Measurements from ENCODE around the gene RPAP3.

RPAP3 gene

GRCh38 chr12:47744778-47745436 lies 39.1 kb upstream of the RPAP3 start:
- no peak for TF ChIP-seq CTCF (IDR thresholded peaks at IDR 0.05; ENCODE audit: unreplicated experiment in 3 of 3)
- Mint-ChIP-seq H3K4me1 (peaks cover 28% of the 10 kb centered on the region), H3K4me3 (no peak overlapping the region), H3K27me3 (ENCODE audit: low read depth) (peaks cover 15% of the 10 kb centered on the region), H3K36me3 (ENCODE audit: low read depth) (peaks cover 14% of the 10 kb centered on the region), H3K27ac (peak overlapping the region in 2 of 3 experiments; percentile 19 to 76), H3K9me3 (no peaks in the 10 kb centered on the region)

GRCh38 chr12:47744005-47744651 lies 38.3 kb upstream of the RPAP3 start:
- no peaks in the 10 kb centered on the region for H3K9me3 Mint-ChIP-seq
- peak overlapping the region in 1 of 3 experiments; percentile 33 for H3K27ac Mint-ChIP-seq
- peaks cover 15% of the 10 kb centered on the region for H3K27me3 Mint-ChIP-seq (ENCODE audit: low read depth)
- H3K4me1 Mint-ChIP-seq: peaks cover 32% of the 10 kb centered on the region
- peaks cover 11% of the 10 kb centered on the region for H3K36me3 Mint-ChIP-seq (ENCODE audit: low read depth)
- H3K4me3 Mint-ChIP-seq: no peak overlapping the region
- TF ChIP-seq CTCF (IDR thresholded peaks at IDR 0.05; ENCODE audit: unreplicated experiment in 3 of 3): peak; percentile 49 to 61 (median 51)

DNA sequence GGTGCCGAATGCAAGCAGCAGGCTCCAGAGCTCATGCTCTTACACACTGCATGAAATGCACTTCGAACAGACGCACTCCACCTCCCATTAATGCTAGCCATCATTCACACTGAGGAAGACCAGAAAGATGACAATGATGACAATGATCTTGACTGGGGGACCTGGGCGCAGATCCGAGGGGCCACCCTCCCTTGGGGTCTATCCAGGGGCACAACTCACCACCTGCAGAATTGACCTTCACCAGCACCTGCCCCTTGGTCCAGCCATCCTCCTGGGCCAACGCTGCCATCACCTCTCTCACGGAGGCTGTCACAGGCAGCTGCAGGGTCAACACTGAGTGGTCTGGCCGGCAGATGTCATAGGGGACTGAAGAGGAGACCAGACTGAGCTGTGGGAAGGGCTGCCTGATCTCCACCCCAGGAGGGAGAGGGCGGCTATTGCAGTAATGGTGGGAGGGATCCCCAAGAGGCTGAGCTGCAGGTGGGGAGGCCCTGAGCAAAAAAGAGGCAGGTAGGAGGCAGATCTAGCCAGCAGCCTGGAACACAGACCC lies 37.6 kb upstream of the RPAP3 start:
- H3K36me3 Mint-ChIP-seq (ENCODE audit: low read depth): peaks cover 6% of the 10 kb centered on the region
- no peaks in the 10 kb centered on the region for H3K9me3 Mint-ChIP-seq
- H3K4me1 Mint-ChIP-seq: peaks cover 36% of the 10 kb centered on the region
- no peak overlapping the region for H3K4me3 Mint-ChIP-seq
- TF ChIP-seq CTCF (IDR thresholded peaks at IDR 0.05; ENCODE audit: unreplicated experiment in 3 of 3): no peak
- H3K27me3 Mint-ChIP-seq (ENCODE audit: low read depth): peaks cover 15% of the 10 kb centered on the region
- H3K27ac Mint-ChIP-seq: peak overlapping the region in 1 of 3 experiments; percentile 33

- H3K27me3 Mint-ChIP-seq (ENCODE audit: low read depth): peaks cover 15% of the 10 kb centered on the region
- peaks cover 43% of the 10 kb centered on the region for H3K4me1 Mint-ChIP-seq
- peak overlapping the region in 1 of 3 experiments; percentile 57 for H3K27ac Mint-ChIP-seq
- no peak overlapping the region for H3K4me3 Mint-ChIP-seq
- no peaks in the 10 kb centered on the region for H3K9me3 Mint-ChIP-seq
- TF ChIP-seq CTCF (IDR thresholded peaks at IDR 0.05; ENCODE audit: unreplicated experiment in 3 of 3): peak; percentile 88 to 95 (median 91)
- peaks cover 6% of the 10 kb centered on the region for H3K36me3 Mint-ChIP-seq (ENCODE audit: low read depth)
Measured at GRCh38 chr12:47742253-47742825, 36.5 kb upstream of the RPAP3 start.

DNA sequence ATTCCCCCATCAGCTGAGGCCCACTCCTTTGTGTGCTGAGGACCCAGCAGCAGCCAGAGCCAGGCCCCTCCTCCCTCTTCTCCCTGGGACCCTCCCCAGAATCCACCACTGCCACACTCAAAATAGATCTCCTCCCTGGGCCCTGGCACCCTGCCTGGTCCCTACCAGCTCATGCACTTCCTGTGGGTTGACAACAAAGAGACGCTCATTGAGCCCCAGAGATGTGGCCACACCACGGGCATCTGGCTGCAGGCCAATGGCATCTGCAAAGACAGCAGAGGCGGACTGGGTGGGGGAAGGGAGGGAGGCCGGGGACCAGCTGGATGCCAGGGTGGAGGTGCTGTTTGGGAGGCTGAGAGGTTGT lies 35.5 kb upstream of the RPAP3 start:
- peaks cover 15% of the 10 kb centered on the region for H3K27me3 Mint-ChIP-seq (ENCODE audit: low read depth)
- peak overlapping the region in 1 of 3 experiments; percentile 9 for H3K4me3 Mint-ChIP-seq
- no peaks in the 10 kb centered on the region for H3K36me3 Mint-ChIP-seq (ENCODE audit: low read depth)
- peaks cover 49% of the 10 kb centered on the region for H3K4me1 Mint-ChIP-seq
- H3K27ac Mint-ChIP-seq: peak overlapping the region; percentile 46 to 78 (median 57)
- H3K9me3 Mint-ChIP-seq: no peaks in the 10 kb centered on the region
- no peak for TF ChIP-seq CTCF (IDR thresholded peaks at IDR 0.05; ENCODE audit: unreplicated experiment in 3 of 3)

All from nephron (organoid).